Mucosa of descending colon (tissue), 3 donors: Measurements from ENCODE around the gene CDH1. TPM values are rescaled to one million over a fixed set of nuclear protein-coding genes. Genes with fewer than 3 reads are reported as not detected.

Experiments
- ATAC-seq: fragments of 200-7000 bp; cut with Tn5 transposase; one replicate; pipeline ENCODE4 v1.9.1; 2020; ENCODE audit warnings: mild to moderate bottlenecking, moderate library complexity
- DNase-seq, 3 donors: peaks; one replicate each; pipeline ENCODE4 v3.0.0-alpha.2; 2020
- H3K36me3 ChIP-seq: fragments of 200-600 bp; one replicate; pipeline ENCODE4 v1.8.0; 2021; ENCODE audit warnings: low read depth, mild to moderate bottlenecking
- H3K4me1 ChIP-seq: fragments of 200-600 bp; one replicate; pipeline ENCODE4 v1.8.0; 2021; ENCODE audit warnings: low read depth, mild to moderate bottlenecking
- H3K4me3 ChIP-seq: fragments of 200-600 bp; one replicate; pipeline ENCODE4 v1.8.0; 2021; ENCODE audit warnings: mild to moderate bottlenecking
- H3K9me3 ChIP-seq: fragments of 200-600 bp; one replicate; pipeline ENCODE4 v1.8.0; 2021; ENCODE audit warnings: mild to moderate bottlenecking
- CTCF ChIP-seq: fragments of 200-600 bp; IDR thresholded peaks from one replicate; pipeline ENCODE4 v1.8.0; 2022; ENCODE audit warnings: antibody characterized with exemption, mild to moderate bottlenecking
- intact Hi-C, 2 donors: fragments of 100-400 bp; cut with DNase I in 1 of 2; cut with micrococcal nuclease in 1 of 2; formaldehyde crosslinking; loops; one replicate each; pipeline versions ENCODE4 v1.11.0 to v1.11.1; 2022; cut with DNase I, micrococcal nuclease
- total RNA-seq, 3 donors: library from RNA; stranded (reverse); fragmentation: NEBNext Ultra II Directional in 2 of 3; extraction: Animal tissue kit (Norgen Biotek cat#: 25700) in 2 of 3; gene quantifications; one replicate each; pipeline versions ENCODE4 v1.2.1 to v1.2.4, GENCODE V29; 2021 to 2023
- donor health status: DM: no; HTN: no; CAD: no; lungs with moderate emphysema.
- donor health status: DM: no; HTN: no; CAD: no.
- donor health status: DM: no; HTN: yes; CAD: no.

Gene CDH1
- total RNA-seq, 3 donors from 2014 or later: 284 to 777 (median 667) TPM

- intact Hi-C loops: no loop called here
- Histone ChIP-seq H3K36me3 (no peaks in the 10 kb centered on the region), H3K4me1 (peaks cover 52% of the 10 kb centered on the region), H3K4me3 (no peak overlapping the region), H3K9me3 (no peaks in the 10 kb centered on the region)
- DNase-seq (no peak), ATAC-seq (no peak)
- TF ChIP-seq CTCF: no peak
Observed at GRCh38 chr16:68746951-68747350, 9.9 kb downstream of the CDH1 start.

GRCh38 chr16:68749432-68749831 lies 12.3 kb downstream of the CDH1 start:
- Histone ChIP-seq H3K4me1 (peaks cover 52% of the 10 kb centered on the region), H3K4me3 (no peak overlapping the region), H3K36me3 (no peaks in the 10 kb centered on the region), H3K9me3 (no peaks in the 10 kb centered on the region)
- no peak for ATAC-seq
- no peak for DNase-seq
- intact Hi-C loops: no loop called here
- TF ChIP-seq CTCF: no peak

GRCh38 chr16:68750193-68750695 lies 13.2 kb downstream of the CDH1 start:
- H3K9me3 ChIP-seq: no peaks in the 10 kb centered on the region
- H3K4me3 ChIP-seq: no peak overlapping the region
- intact Hi-C loops: no loop called here
- peaks cover 56% of the 10 kb centered on the region for H3K4me1 ChIP-seq
- DNase-seq: no peak
- H3K36me3 ChIP-seq: no peaks in the 10 kb centered on the region
- no peak for TF ChIP-seq CTCF
- ATAC-seq: no peak

GRCh38 chr16:68751160-68751559 lies 14.1 kb downstream of the CDH1 start:
- Histone ChIP-seq H3K36me3 (no peaks in the 10 kb centered on the region), H3K9me3 (no peaks in the 10 kb centered on the region), H3K4me3 (no peak overlapping the region), H3K4me1 (peaks cover 52% of the 10 kb centered on the region)
- no peak for TF ChIP-seq CTCF
- intact Hi-C loops: no loop called here
- DNase-seq: no peak
- ATAC-seq: no peak

- peak; percentile 74 for ATAC-seq
- H3K4me3 ChIP-seq: no peak overlapping the region
- H3K9me3 ChIP-seq: no peaks in the 10 kb centered on the region
- DNase-seq: peak in 1 of 3 donors; percentile 67
- peaks cover 55% of the 10 kb centered on the region for H3K4me1 ChIP-seq
- no peak for TF ChIP-seq CTCF
- intact Hi-C loops: no loop called here
- no peaks in the 10 kb centered on the region for H3K36me3 ChIP-seq
Observed at GRCh38 chr16:68752602-68753001, 15.5 kb downstream of the CDH1 start.
